GM12891 (cell line): ENCODE measurements around the gene SCAPER.

ENCODE experiments used
- PAX5 ChIP-seq: IDR thresholded peaks from 2 replicates; pipeline ENCODE4 v1.6.1; 2011; ENCODE audit warnings: low read length, moderate library complexity, mild to moderate bottlenecking; ENCODE audit not compliant: insufficient read depth, severe bottlenecking
- POLR2A ChIP-seq: IDR thresholded peaks from 2 replicates; pipeline ENCODE4 v1.6.1; 2011; ENCODE audit warnings: low read depth, low read length, control low read depth
- POLR2AphosphoS5 ChIP-seq: IDR thresholded peaks from 2 replicates; pipeline ENCODE4 v1.6.1; 2011; ENCODE audit warnings: low read depth, low read length, control low read depth
- POU2F2 ChIP-seq: IDR thresholded peaks from 2 replicates; pipeline ENCODE4 v1.6.1; 2011; ENCODE audit warnings: low read depth, mild to moderate bottlenecking, control low read depth, low read length, moderate library complexity
- SPI1 ChIP-seq: IDR thresholded peaks from 2 replicates; pipeline ENCODE4 v1.6.1; 2011; ENCODE audit warnings: low read depth, low read length, control low read depth
- TAF1 ChIP-seq: IDR thresholded peaks from 2 replicates; pipeline ENCODE4 v1.6.1; 2011; ENCODE audit warnings: low read depth, low read length, control low read depth

DNA sequence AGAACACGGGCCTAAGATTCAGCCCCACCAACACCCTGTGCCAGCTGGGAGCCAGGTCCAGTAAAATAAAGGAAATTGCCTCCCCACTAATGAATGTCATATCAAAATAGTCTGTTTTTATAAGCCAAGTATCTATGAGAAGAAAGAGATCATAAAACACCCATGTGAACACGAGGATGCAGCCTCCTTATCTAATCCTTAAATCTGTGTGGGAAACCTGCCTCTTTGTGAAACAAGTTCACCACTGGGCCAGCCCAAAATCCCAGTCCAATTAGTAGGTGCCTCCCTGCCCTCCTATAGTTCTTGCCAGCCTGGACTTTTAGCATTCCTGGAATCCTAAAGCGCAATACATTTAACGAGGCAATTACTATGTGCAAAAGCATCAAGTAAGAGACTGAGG is 42.0 kb downstream of the SCAPER start:
- TF ChIP-seq POLR2A = no peak
- TF ChIP-seq POU2F2 = no peak
- TF ChIP-seq POLR2AphosphoS5 = no peak
- no peak for TF ChIP-seq TAF1
- TF ChIP-seq PAX5 = no peak
- TF ChIP-seq SPI1 = no peak
